HG02943 (cell line): Measurements from ENCODE around the gene VPS37D.
"Not testable (repeated sequence)": the region's sequence is repeated elsewhere in the genome, so short reads cannot be mapped to it uniquely, and the experiment has no call there.

Source experiments
- ATAC-seq: cut with Tn5 transposase; IDR thresholded peaks from one replicate; pipeline ENCODE4 v1.9.1; 2021; ENCODE audit warnings: mild to moderate bottlenecking, low read depth, moderate library complexity; ENCODE audit not compliant: unreplicated experiment

VPS37D gene

DNA sequence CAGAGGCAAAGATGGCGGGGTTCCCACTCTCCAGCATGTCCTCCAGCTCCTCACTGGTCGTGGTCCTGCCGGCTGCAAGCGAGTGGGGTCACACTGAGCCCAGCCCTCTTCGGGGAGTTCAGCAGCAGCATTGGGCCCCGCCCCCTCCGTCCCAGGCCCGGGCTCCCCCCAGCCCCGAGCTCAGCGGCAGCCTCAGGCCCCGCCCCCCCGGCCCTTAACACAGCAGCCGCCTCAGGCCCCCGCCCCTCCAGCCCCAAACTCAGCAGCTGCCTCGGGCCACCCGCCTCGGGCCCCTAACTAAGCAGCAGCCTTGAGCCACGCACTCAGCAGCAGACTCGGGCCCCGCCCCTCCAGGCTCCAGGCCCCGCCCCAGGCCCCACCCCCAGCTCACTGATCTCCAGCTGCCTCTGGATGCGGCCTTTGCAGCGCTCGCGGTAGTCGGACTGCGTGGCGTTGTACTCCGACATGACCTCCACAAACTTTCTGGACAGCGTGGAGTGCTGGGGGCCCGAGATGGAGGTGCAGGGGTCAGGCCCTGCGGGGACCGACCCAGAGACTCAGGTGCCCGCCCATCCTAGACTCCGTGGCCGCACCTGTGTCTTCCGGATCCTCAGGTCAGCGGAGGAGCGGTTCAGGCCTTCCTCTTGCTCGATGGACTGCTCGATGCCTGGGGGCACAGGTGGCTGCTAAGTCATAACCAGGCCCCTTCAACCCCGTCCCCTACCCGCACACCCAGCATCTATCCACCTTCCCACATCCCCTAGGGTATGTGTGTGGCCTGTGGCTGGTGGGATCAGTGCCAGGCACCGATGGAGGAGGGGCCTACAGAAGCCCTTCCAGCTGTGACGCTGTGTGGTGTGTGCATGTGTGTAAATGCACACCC is 36.4 kb downstream of the VPS37D start:
- no peak for ATAC-seq

- no peak for ATAC-seq
Observed at GRCh38 chr7:73704640-73705550, 37.3 kb downstream of the VPS37D start.

GRCh38 chr7:73705551-73705920 is 37.9 kb downstream of the VPS37D start:
- no peak for ATAC-seq

- ATAC-seq: no peak
Observed at GRCh38 chr7:73706126-73707044, 38.8 kb downstream of the VPS37D start.

- ATAC-seq: no peak
Observed at GRCh38 chr7:73707045-73707631, 39.5 kb downstream of the VPS37D start.

- no peak for ATAC-seq
Observed at GRCh38 chr7:73708961-73709549, 41.4 kb downstream of the VPS37D start.

GRCh38 chr7:73712773-73713172 is 45.1 kb downstream of the VPS37D start:
- ATAC-seq: no peak

- not testable (repeated sequence) for ATAC-seq
Observed at GRCh38 chr7:73713319-73713718, 45.7 kb downstream of the VPS37D start.

DNA sequence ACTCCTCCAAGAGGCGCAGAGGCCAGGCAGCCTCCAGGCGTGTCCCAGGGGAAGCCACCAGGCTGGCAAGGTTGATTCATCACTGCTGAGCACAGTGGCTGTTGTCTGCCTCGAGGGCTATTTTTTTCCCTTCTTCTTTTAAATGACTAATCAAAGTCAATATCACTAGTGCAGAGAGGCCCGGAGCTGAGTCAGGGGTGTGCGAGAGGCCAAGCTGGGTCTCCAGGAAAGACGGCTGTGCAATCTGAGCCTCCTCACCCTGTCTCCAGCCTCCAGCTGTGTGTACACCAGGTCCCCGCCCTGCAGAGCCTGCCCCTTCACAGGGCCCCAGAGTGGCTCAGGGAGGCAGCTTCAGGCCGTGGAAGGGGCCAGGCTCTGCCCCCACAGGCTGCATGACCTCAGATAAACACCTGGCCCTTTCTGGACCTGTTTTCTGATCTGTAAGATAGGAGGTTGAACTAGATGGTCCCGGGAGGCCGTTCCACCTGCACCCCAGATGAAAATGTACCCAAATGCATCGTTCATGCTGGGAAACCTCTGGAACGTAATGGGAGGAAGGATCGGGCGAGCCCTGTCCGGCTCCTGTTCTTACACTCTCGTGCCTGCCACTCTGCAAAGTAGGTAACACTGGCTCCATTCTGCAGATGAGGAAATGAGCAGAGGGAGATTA is 48.2 kb downstream of the VPS37D start:
- ATAC-seq: no peak

DNA sequence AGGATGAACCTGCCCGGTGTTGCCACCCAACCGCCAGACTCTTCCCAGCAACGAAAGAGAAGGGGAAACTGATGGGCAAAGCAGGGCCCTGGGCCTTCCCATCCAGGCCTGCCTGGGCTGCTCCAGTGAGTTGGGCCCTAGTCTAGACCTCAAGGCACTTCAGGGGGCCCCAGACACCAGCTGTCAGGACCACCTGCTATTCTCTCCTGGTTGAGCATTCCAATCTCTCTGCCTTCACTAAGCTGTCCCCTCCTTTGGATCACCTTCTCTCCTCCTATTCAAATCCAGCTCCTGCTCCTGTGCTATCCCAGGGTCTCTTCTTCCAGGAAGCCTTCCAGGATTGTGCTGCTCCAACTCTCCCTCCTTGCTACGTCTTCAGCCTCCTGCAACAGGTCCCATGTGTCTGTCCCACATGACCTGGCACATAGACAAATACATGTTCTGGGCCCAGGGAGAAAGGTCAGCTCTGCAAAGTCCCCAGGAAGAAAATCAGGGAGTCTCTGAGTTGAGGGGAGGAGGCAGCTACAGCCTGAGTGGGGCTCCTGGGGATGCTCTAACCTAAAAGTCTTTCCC is 48.8 kb downstream of the VPS37D start:
- ATAC-seq: no peak

- no peak for ATAC-seq
Observed at GRCh38 chr7:73717025-73717807, 49.6 kb downstream of the VPS37D start.

DNA sequence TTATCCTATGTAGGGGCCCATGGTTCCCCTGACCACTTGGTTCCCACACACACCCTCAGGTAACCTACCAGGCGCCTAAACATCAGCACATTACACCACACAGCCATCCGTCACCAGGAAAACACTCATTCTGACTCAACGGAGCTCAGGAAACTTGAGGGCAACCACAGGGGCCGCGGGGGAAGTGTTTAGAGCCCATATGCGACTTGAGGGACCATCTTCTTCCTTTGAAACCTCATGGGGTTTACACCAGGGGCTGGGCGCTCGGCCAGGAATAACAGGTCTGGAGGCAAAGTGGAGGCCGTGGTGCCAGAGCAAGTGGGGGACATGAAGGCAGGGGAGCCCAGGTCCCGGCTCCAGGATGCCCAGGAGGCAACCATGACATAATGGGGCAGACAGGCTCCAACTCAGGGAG is 50.4 kb downstream of the VPS37D start:
- ATAC-seq: no peak

- no peak for ATAC-seq
Observed at GRCh38 chr7:73718438-73718881, 50.8 kb downstream of the VPS37D start.

DNA sequence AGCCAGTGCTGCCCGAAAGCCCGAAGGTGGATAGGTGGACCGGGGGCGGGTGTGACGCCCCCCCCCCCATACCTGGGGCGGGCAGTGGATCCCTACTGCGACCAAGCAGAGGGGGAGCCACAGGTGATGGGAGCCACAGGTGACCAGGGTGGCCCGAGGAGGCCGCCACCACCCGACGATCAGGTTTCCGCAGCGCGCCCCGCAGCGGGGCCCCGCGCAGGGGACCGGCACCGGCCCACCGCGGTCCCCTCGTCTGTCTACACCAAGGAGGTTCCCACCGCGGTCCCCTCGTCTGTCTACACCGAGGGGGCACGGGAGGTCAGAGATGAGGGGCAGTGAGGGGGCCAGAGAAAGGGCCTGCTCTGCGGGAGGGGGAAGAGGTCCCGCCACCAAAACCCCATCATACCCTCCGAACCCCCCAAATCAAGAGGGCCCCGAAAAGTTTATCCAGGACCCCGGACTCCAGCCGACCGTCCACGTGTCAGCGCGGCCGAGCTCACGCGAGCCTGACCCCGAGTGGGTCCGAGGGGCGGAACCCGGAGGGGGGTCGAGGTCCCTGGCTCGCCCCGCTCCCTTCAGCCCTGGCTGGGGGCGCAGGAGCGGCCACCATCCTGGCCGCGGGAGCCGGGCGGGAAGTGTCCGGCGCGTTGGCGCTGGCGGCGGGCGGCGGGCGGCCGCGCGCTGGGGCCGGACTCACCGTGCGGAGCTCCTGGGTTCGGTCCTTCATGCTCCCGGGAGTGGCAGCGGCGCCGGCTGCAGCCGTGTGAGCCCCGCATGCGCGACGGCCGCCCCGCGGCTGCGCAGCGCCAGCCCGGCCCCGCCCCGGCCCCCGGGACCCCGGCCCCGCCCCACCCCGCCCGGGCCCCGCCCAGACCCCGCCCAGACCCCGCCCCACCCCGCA is 51.5 kb downstream of the VPS37D start, which contains the start of gene STX1A:
Gene STX1A, minus strand, starts transcription at position 765 of the 901 bp plus-strand sequence. Its CDS starts 38 bp downstream, at position 727.
- ATAC-seq: no peak

- no peak for ATAC-seq
Observed at GRCh38 chr7:73719806-73720169, 52.2 kb downstream of the VPS37D start.

DNA sequence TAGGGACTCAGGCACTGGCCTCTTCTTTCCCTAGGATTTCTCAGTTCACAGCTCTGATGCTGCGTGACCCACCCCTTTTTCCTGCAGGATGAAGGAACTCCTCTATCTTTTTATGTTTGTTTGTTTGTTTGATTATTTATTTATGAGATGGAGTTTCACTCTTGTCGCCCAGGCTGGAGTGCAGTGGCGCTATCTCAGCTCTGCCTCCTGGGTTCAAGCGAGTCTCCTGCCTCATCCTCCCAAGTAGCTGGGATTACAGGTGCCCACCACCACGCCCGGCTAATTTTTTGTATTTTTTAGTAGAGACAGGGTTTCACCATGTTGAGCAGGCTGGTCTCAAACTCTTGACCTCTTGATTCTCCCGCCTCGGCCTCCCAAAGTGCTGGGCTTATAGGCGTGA is 52.8 kb downstream of the VPS37D start:
- not testable (repeated sequence) for ATAC-seq

GRCh38 chr7:73721377-73721817 is 53.8 kb downstream of the VPS37D start:
- no peak for ATAC-seq
